Measurements from ENCODE around the gene SYCP1.

Gene SYCP1

DNA sequence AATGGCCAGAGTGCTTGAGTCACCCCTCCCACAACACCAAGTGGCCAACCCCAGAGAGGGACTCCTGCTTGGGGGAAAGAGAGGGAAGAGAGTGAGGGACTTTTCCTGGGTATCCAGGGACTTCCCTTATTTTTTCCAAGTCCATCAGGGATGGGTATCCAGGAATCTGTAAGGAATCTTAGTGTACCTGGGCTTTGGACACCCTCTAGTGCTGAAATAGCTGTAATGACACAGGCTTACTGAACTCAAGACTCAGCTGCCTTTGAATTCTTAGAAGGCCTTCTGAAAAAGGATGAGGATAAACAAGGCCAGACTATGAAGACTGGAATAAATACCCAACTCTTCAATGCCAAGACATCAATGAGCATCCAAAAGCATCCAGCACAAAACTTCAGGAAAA is 187.0 kb downstream of the SYCP1 start:
- no peaks in the 10 kb centered on the region for H3K9me3 ChIP-seq (ENCODE audit: low read length)
- H3K4me3 ChIP-seq (ENCODE audit: low read length) = no peak overlapping the region
- no peak overlapping the region for H2AFZ ChIP-seq (ENCODE audit: low read depth, low read length)
- no peaks in the 10 kb centered on the region for H3K36me3 ChIP-seq (ENCODE audit: insufficient read depth, low read length)
- no peaks in the 10 kb centered on the region for H3K27me3 ChIP-seq (ENCODE audit: insufficient read depth, low read length)
- H3K4me1 ChIP-seq (ENCODE audit: insufficient read depth, low read length) = no peaks in the 10 kb centered on the region

Data from neuron (in vitro differentiated cells).